GM10248 (cell line): ENCODE data around the gene NIPA2.

Experiments used
- CTCF ChIA-PET: fragments of 300-600 bp; sonication (Branson Sonifier 250); formaldehyde crosslinking; extraction: SDS; loops from one replicate; lab custom pipeline; 2021; ENCODE audit warnings: antibody characterized with exemption; lab: Yijun Ruan, JAX
- POLR2A ChIA-PET: fragments of 350-650 bp; sonication (Branson Sonifier 250); formaldehyde crosslinking; extraction: SDS; loops from one replicate; lab custom pipeline; 2020; ENCODE audit warnings: antibody characterized with exemption; lab: Yijun Ruan, JAX
- DNase-seq: peaks from one replicate; pipeline ENCODE4 v3.0.0; 2012; ENCODE audit errors: extremely low spot score
- TF ChIP-seq, protein P1 (sequence below): IDR thresholded peaks from 2 replicates; pipeline ENCODE4 v1.5.1; 2012; ENCODE audit warnings: mild to moderate bottlenecking, low read depth; ENCODE audit errors: extremely low read depth, missing control alignments, control extremely low read depth

The NIPA2 gene

GRCh38 chr15:22891426-22892210 lies 53.2 kb downstream of the NIPA2 start:
- POLR2A ChIA-PET = no interaction called here

GRCh38 chr15:22892333-22892732 lies 53.9 kb downstream of the NIPA2 start:
- POLR2A ChIA-PET = no interaction called here
- CTCF ChIA-PET = interaction anchor here (0.8 kb wide), 1 partner anchor 18 kb away, joined by 3 read pairs; no protein-coding TSS in a partner anchor
- TF ChIP-seq, protein P1, sequence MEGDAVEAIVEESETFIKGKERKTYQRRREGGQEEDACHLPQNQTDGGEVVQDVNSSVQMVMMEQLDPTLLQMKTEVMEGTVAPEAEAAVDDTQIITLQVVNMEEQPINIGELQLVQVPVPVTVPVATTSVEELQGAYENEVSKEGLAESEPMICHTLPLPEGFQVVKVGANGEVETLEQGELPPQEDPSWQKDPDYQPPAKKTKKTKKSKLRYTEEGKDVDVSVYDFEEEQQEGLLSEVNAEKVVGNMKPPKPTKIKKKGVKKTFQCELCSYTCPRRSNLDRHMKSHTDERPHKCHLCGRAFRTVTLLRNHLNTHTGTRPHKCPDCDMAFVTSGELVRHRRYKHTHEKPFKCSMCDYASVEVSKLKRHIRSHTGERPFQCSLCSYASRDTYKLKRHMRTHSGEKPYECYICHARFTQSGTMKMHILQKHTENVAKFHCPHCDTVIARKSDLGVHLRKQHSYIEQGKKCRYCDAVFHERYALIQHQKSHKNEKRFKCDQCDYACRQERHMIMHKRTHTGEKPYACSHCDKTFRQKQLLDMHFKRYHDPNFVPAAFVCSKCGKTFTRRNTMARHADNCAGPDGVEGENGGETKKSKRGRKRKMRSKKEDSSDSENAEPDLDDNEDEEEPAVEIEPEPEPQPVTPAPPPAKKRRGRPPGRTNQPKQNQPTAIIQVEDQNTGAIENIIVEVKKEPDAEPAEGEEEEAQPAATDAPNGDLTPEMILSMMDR = no peak
- DNase-seq = no peak

More at GRCh38 chr15:22891426-22892210, 53.2 kb downstream of the NIPA2 start:
- TF ChIP-seq, protein P1 = no peak
- DNase-seq = no peak
- CTCF ChIA-PET = interaction anchor here (0.8 kb wide), 1 partner anchor 18 kb away, joined by 3 read pairs; no protein-coding TSS in a partner anchor

DNA sequence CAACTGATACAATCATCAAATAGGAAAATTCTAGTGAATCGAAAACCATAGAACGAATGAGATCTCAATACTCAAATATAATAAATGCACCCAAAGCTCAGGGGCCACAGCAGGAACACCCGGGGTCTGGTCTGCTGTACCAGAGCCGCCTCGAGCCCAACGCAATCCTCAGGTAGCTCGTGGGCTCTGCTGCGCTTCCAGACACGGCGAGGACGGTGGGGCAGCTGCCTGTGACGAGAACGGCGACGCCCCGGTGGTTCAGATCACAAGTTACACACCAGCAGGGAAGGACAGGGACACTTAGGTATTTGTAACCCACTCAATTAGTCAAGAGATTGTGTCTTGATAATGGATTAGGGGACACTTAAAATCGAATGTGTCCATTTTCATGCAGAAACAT lies 54.6 kb downstream of the NIPA2 start:
- POLR2A ChIA-PET = no interaction called here
- no peak for DNase-seq
- TF ChIP-seq, protein P1 = no peak
- CTCF ChIA-PET = interaction anchor here (1.0 kb wide), 1 partner anchor 10 kb away, joined by 3 read pairs; no protein-coding TSS in a partner anchor

GRCh38 chr15:22893881-22894280 lies 55.4 kb downstream of the NIPA2 start:
- POLR2A ChIA-PET = no interaction called here
- DNase-seq = no peak
- CTCF ChIA-PET = no interaction called here
- TF ChIP-seq, protein P1 = no peak

GRCh38 chr15:22895465-22896190 lies 57.2 kb downstream of the NIPA2 start:
- POLR2A ChIA-PET = interaction anchor here (0.6 kb wide), 1 partner anchor 18 kb away, joined by 6 read pairs; no protein-coding TSS in a partner anchor
- DNase-seq = peak; percentile 52
- CTCF ChIA-PET = interaction anchor here (0.7 to 0.8 kb wide), 2 partner anchors 11 to 13 kb away, joined by 3 read pairs; no protein-coding TSS in a partner anchor
- TF ChIP-seq, protein P1 = no peak

- POLR2A ChIA-PET = interaction anchor here (0.6 to 0.9 kb wide), 2 partner anchors 56 to 96 kb away, joined by 3 to 4 read pairs; no protein-coding TSS in a partner anchor
- no peak for DNase-seq
- TF ChIP-seq, protein P1 = no peak
- CTCF ChIA-PET = interaction anchor here (1.3 kb wide), 1 partner anchor 8 kb away, joined by 5 read pairs; no protein-coding TSS in a partner anchor
Measured at GRCh38 chr15:22902046-22902445, 63.6 kb downstream of the NIPA2 start.
